Suprapubic skin (tissue), 3 donors: ENCODE results near the gene SERF2.

ENCODE experiments used
- POLR2A ChIP-seq, 2 donors: fragments of 450-650 bp; IDR thresholded peaks; one replicate each; pipeline ENCODE4 v1.6.1; 2017; ENCODE audit warnings: antibody characterized with exemption in 2 of 2, mild to moderate bottlenecking in 2 of 2, moderate library complexity in 2 of 2
- TF ChIP-seq, protein P1 (sequence below), 2 donors: fragments of 200-600 bp in 1 of 2; fragments of 450-650 bp in 1 of 2; sonication (generic) in 1 of 2; IDR thresholded peaks; one replicate each; pipeline ENCODE4 v1.5.1; 2016 to 2019; ENCODE audit warnings: antibody characterized with exemption in 2 of 2, mild to moderate bottlenecking in 1 of 2, moderate library complexity in 1 of 2

DNA sequence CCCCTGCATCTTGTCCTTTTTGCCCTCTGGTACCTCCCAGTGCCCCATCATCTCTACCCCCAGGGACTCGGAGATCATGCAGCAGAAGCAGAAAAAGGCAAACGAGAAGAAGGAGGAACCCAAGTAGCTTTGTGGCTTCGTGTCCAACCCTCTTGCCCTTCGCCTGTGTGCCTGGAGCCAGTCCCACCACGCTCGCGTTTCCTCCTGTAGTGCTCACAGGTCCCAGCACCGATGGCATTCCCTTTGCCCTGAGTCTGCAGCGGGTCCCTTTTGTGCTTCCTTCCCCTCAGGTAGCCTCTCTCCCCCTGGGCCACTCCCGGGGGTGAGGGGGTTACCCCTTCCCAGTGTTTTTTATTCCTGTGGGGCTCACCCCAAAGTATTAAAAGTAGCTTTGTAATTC lies 1.5 kb downstream of the SERF2 start:
- TF ChIP-seq, protein P1, sequence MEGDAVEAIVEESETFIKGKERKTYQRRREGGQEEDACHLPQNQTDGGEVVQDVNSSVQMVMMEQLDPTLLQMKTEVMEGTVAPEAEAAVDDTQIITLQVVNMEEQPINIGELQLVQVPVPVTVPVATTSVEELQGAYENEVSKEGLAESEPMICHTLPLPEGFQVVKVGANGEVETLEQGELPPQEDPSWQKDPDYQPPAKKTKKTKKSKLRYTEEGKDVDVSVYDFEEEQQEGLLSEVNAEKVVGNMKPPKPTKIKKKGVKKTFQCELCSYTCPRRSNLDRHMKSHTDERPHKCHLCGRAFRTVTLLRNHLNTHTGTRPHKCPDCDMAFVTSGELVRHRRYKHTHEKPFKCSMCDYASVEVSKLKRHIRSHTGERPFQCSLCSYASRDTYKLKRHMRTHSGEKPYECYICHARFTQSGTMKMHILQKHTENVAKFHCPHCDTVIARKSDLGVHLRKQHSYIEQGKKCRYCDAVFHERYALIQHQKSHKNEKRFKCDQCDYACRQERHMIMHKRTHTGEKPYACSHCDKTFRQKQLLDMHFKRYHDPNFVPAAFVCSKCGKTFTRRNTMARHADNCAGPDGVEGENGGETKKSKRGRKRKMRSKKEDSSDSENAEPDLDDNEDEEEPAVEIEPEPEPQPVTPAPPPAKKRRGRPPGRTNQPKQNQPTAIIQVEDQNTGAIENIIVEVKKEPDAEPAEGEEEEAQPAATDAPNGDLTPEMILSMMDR (IDR thresholded peaks at IDR 0.05): no peak
- TF ChIP-seq POLR2A (IDR thresholded peaks at IDR 0.05): no peak
